K562 (cell line): ENCODE measurements around the gene SLC44A5. TPM values are rescaled to one million over a fixed set of nuclear protein-coding genes. Genes with fewer than 3 reads are reported as not detected.

Experiments
- ATF3 ChIP-seq, 2 experiments: fragments of 450-650 bp in 1 of 2; sonication (generic) in 1 of 2; formaldehyde crosslinking in 1 of 2; IDR thresholded peaks in 1 of 2; conservative IDR thresholded peaks in 1 of 2; 2 replicates each; pipeline versions ENCODE4 v1.6.1 to v1.8.1; 2016 to 2023; ENCODE audit warnings: mild to moderate bottlenecking in 2 of 2, moderate library complexity in 2 of 2, inconsistent platforms in 1 of 2, missing genetic modification reagents in 1 of 2
- BHLHE40 ChIP-seq: IDR thresholded peaks from 2 replicates; pipeline ENCODE4 v1.6.1; 2011; ENCODE audit warnings: low read length, improper control_type of control experiment
- CBFA2T3 ChIP-seq: fragments of 450-650 bp; IDR thresholded peaks from 2 replicates; pipeline ENCODE4 v1.6.1; 2017
- CXXC5 ChIP-seq: fragments of 250-450 bp; sonication (Bioruptor Pico); IDR thresholded peaks from 2 replicates; pipeline ENCODE4 v1.8.0; 2022; ENCODE audit warnings: inconsistent platforms, mild to moderate bottlenecking, moderate library complexity
- ERF ChIP-seq: fragments of 450-650 bp; formaldehyde crosslinking; IDR thresholded peaks from 2 replicates; pipeline ENCODE4 v1.4.0; 2020; ENCODE audit warnings: mild to moderate bottlenecking, mixed read lengths
- ETV5 ChIP-seq: sonication (generic); formaldehyde crosslinking; IDR thresholded peaks from 2 replicates; pipeline ENCODE4 v1.4.0; 2020; ENCODE audit warnings: low read depth, mild to moderate bottlenecking, missing genetic modification reagents
- ETV6 ChIP-seq, 3 experiments: fragments of 150-350 bp in 1 of 3; sonication (generic) in 1 of 3; formaldehyde crosslinking in 1 of 3; IDR thresholded peaks; 2 replicates each; pipeline versions ENCODE4 v1.6.1 to v1.8.0; 2014 to 2022; ENCODE audit warnings: borderline replicate concordance in 2 of 3, low read depth in 2 of 3, antibody characterized with exemption in 1 of 3, low read length in 1 of 3, mild to moderate bottlenecking in 1 of 3, missing genetic modification reagents in 1 of 3
- GMEB1 ChIP-seq: fragments of 250-450 bp; sonication (Bioruptor Pico); IDR thresholded peaks from 2 replicates; pipeline ENCODE4 v1.4.0; 2020; ENCODE audit warnings: mild to moderate bottlenecking
- HDAC6 ChIP-seq: IDR thresholded peaks from 2 replicates; pipeline ENCODE4 v1.6.1; 2012; ENCODE audit warnings: low read depth, mild to moderate bottlenecking, control low read depth, inconsistent platforms, low read length, moderate library complexity
- HEY1 ChIP-seq: fragments of 250-450 bp; sonication (Bioruptor Pico); IDR thresholded peaks from 2 replicates; pipeline ENCODE4 v1.5.0; 2020; ENCODE audit warnings: mild to moderate bottlenecking, moderate library complexity, borderline replicate concordance
- HNRNPH1 ChIP-seq: fragments of 200-400 bp; formaldehyde crosslinking; optimal IDR thresholded peaks from 2 replicates; pipeline ENCODE3; 2017; ENCODE audit warnings: low read depth, mild to moderate bottlenecking, low read length, moderate library complexity
- KLF16 ChIP-seq: IDR thresholded peaks from 2 replicates; pipeline ENCODE4 v1.6.1; 2016; ENCODE audit warnings: antibody characterized with exemption
- LEF1 ChIP-seq: fragments of 450-650 bp; IDR thresholded peaks from 2 replicates; pipeline ENCODE4 v1.6.1; 2016; ENCODE audit warnings: mild to moderate bottlenecking
- MTA2 ChIP-seq: fragments of 450-650 bp; IDR thresholded peaks from 2 replicates; pipeline ENCODE4 v1.6.1; 2016; ENCODE audit warnings: low read depth
- NCOA6 ChIP-seq: fragments of 450-650 bp; IDR thresholded peaks from 2 replicates; pipeline ENCODE4 v1.6.1; 2017; ENCODE audit warnings: mild to moderate bottlenecking
- NFXL1 ChIP-seq: fragments of 450-650 bp; formaldehyde crosslinking; IDR thresholded peaks from 2 replicates; pipeline ENCODE4 v1.4.0; 2021; ENCODE audit warnings: mild to moderate bottlenecking
- OTX1 ChIP-seq: fragments of 450-650 bp; formaldehyde crosslinking; IDR thresholded peaks from 2 replicates; pipeline ENCODE4 v1.4.0; 2022; ENCODE audit warnings: mild to moderate bottlenecking
- POLR2AphosphoS2 ChIP-seq: IDR thresholded peaks from 2 replicates; pipeline ENCODE4 v1.6.1; 2012; ENCODE audit warnings: low read length, improper control_type of control experiment
- TCF3 ChIP-seq: sonication (generic); formaldehyde crosslinking; IDR thresholded peaks from 2 replicates; pipeline ENCODE4 v1.4.0; 2020; ENCODE audit warnings: mild to moderate bottlenecking, missing genetic modification reagents
- TFAP4 ChIP-seq: sonication (generic); formaldehyde crosslinking; IDR thresholded peaks from 2 replicates; pipeline ENCODE4 v1.8.0; 2022; ENCODE audit warnings: missing genetic modification reagents, mild to moderate bottlenecking, moderate library complexity, borderline replicate concordance
- THAP7 ChIP-seq: fragments of 250-450 bp; sonication (Bioruptor Pico); IDR thresholded peaks from 2 replicates; pipeline ENCODE4 v1.5.0; 2021
- ZNF175 ChIP-seq: fragments of 200-800 bp; sonication (Bioruptor generic); IDR thresholded peaks from 2 replicates; pipeline ENCODE4 v1.6.1; 2016; ENCODE audit warnings: low read depth, mild to moderate bottlenecking, missing genetic modification characterization, missing compliant biosample characterization
- ZNF395 ChIP-seq: fragments of 200-800 bp; sonication (Bioruptor generic); IDR thresholded peaks from 2 replicates; pipeline ENCODE4 v1.6.1; 2017; ENCODE audit warnings: missing genetic modification characterization, missing compliant biosample characterization
- ZNF561 ChIP-seq: fragments of 450-650 bp; formaldehyde crosslinking; conservative IDR thresholded peaks from 2 replicates; pipeline ENCODE4 v1.4.0; 2020; ENCODE audit warnings: mild to moderate bottlenecking, moderate library complexity
- ZSCAN32 ChIP-seq: fragments of 450-650 bp; formaldehyde crosslinking; IDR thresholded peaks from 2 replicates; pipeline ENCODE4 v1.4.0; 2020; ENCODE audit warnings: mild to moderate bottlenecking, moderate library complexity
- polyA plus RNA-seq, 8 experiments: library from polyadenylated mRNA; depleted of rRNA in 4 of 8; stranded (reverse) in 5 of 8; unstranded in 3 of 8; fragments of >200 nt; fragmentation: Nextera tagmentation in 2 of 8; fragmentation: Illumina TruSeq in 1 of 8; extraction: Ambion mirVana in 2 of 8; extraction: Trizol in 1 of 8; gene quantifications; 2 replicates each; pipeline versions ENCODE4 v1.2.1 to v1.2.3, GENCODE V29; 2011 to 2014; ENCODE audit warnings: inconsistent platforms in 1 of 8, missing spikeins in 1 of 8
- total RNA-seq, 7 experiments: library from RNA; depleted of rRNA in 6 of 7; stranded (reverse); fragments of >200 nt in 6 of 7; fragmentation: Illumina TruSeq in 2 of 7; extraction: Trizol in 2 of 7; gene quantifications; 2 replicates each; pipeline versions ENCODE4 v1.2.1 to v1.2.3, GENCODE V29; 2011 to 2021; ENCODE audit warnings: low replicate concordance in 1 of 7

SLC44A5 gene
- total and polyA plus RNA-seq, 9 of the 15 experiments (the other 6 are each of a cell fraction or from before 2014, with no cell fraction given) = 1.2 to 10.1 (median 3.2) TPM

GRCh38 chr1:75423616-75424015 is 187.3 kb downstream of the SLC44A5 start (continued):
- TF ChIP-seq ZNF395 = no peak
- TF ChIP-seq HNRNPH1 = no peak
- TF ChIP-seq ERF (CRISPR knock-in tag) = no peak
- no peak for TF ChIP-seq NCOA6
- TF ChIP-seq OTX1 (CRISPR knock-in tag) = no peak
- TF ChIP-seq LEF1 = peak; percentile 88
- TF ChIP-seq NFXL1 (CRISPR knock-in tag) = no peak
- TF ChIP-seq ATF3 (IDR thresholded peaks at IDR 0.05) = peak; percentile 18; the same call in 1 of the 2 replicates
- no peak for TF ChIP-seq ATF3 (CRISPR knock-in tag; conservative IDR thresholded peaks at IDR 0.05)
- TF ChIP-seq KLF16 = no peak
- no peak for TF ChIP-seq TFAP4
- no peak for TF ChIP-seq ZSCAN32 (CRISPR knock-in tag)
- no peak for TF ChIP-seq ETV5 (CRISPR knock-in tag)
- no peak for TF ChIP-seq ZNF175 (CRISPR knock-in tag)
- TF ChIP-seq TCF3 (CRISPR knock-in tag) = peak; percentile 67
- no peak for TF ChIP-seq HEY1 (CRISPR knock-in tag)
- TF ChIP-seq MTA2 = peak; percentile 50
- no peak for TF ChIP-seq BHLHE40
- no peak for TF ChIP-seq GMEB1 (CRISPR knock-in tag)
- peak; percentile 54 for TF ChIP-seq CXXC5 (CRISPR knock-in tag)
- no peak for TF ChIP-seq ZNF561 (CRISPR knock-in tag)
- TF ChIP-seq CBFA2T3 = peak; percentile 81
- no peak for TF ChIP-seq THAP7 (CRISPR knock-in tag)
- no peak for TF ChIP-seq POLR2AphosphoS2
- no peak for TF ChIP-seq HDAC6
- TF ChIP-seq ETV6 (IDR thresholded peaks at IDR 0.05; ENCODE audit: borderline replicate concordance in 1 of 2, low read depth in 2 of 2, low read length in 1 of 2) = no peak
- no peak for TF ChIP-seq ETV6 (CRISPR knock-in tag; IDR thresholded peaks at IDR 0.05; ENCODE audit: borderline replicate concordance)
